GM21423 (cell line): ENCODE measurements around the gene TMEM238.
"Not testable (repeated sequence)": the region's sequence is repeated elsewhere in the genome, so short reads cannot be mapped to it uniquely, and the experiment has no call there.

ENCODE experiments used
- ATAC-seq: cut with Tn5 transposase; IDR thresholded peaks from one replicate; pipeline ENCODE4 v1.9.1; 2021; ENCODE audit warnings: mild to moderate bottlenecking, moderate library complexity; ENCODE audit not compliant: unreplicated experiment

The TMEM238 gene

DNA sequence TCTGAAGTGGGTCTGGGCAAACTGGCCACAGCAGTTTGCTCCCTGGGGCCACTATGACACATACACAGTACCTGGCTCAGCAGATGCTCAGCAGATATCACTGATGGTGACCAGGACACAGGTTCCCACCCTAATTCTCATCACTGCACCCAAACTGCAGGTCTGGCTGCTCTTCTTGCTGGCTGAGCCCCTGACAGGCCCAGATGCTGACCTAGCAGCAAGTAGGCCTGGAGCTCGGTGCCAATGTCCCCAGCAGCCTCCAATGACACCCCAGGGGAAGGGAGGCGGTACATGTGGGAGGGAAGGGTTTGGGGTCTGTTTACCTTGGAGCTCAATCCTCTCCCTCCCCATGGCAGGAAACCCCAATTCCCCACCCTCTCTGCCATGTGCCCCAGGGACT lies 18.4 kb upstream of the TMEM238 start:
- ATAC-seq: no peak

DNA sequence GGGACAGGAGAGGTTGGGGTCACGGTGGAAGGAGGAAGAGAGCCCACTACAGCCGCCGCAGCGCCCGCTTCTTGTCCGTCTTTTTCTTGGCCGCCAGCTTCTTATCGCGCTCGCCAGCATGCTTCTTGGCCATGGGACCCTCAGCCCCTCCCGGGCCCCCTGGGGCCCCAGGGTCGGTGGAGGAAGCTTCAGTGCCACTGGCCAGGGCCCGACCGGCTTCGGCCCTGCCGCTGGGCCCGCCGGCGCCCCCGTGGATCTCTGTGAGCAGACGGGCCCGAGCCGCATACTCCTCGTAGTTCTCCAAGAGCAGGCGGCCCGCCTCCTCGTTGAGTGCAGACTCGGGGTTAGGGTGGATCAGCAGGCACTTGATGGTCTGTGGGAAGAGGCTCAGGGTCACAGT lies 17.3 kb upstream of the TMEM238 start:
- ATAC-seq: not testable (repeated sequence)

DNA sequence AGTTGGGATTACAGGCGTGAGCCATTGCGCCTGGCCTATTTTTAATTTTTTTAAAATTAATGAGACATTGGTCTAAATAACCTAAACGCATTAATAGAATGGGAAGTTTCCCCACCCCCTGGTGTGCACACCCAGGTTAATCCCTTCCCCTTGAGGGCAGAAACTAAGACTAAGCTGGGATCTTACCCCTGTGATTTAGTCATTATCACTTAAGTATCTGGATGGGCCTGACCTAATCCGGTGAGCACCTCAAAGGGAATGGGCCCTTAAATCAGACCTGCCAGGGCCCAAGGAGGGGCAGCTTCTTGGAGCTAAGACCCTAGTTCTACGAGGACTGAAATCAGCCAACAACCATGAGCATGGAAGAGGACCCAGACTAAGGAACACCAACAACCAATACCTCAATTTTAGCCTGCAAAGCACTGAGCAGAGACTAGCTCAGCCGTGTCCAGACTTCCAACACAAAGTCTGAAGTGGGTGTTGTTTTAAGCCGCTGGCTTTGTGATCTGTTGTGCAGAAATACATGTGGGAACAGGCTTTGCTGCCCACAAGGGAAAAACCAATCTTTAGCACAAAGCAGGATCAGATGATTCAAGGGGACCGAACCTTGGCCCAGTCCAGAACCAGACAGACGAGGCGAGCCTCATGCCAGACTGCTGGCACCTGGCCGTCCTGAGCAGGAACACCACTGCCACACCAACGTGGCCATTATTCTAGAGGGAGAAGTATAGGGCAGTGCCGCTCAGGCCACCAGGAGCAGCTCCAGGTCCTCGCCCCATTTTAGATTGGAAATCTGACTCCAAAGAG lies 16.4 kb upstream of the TMEM238 start:
- ATAC-seq: no peak

DNA sequence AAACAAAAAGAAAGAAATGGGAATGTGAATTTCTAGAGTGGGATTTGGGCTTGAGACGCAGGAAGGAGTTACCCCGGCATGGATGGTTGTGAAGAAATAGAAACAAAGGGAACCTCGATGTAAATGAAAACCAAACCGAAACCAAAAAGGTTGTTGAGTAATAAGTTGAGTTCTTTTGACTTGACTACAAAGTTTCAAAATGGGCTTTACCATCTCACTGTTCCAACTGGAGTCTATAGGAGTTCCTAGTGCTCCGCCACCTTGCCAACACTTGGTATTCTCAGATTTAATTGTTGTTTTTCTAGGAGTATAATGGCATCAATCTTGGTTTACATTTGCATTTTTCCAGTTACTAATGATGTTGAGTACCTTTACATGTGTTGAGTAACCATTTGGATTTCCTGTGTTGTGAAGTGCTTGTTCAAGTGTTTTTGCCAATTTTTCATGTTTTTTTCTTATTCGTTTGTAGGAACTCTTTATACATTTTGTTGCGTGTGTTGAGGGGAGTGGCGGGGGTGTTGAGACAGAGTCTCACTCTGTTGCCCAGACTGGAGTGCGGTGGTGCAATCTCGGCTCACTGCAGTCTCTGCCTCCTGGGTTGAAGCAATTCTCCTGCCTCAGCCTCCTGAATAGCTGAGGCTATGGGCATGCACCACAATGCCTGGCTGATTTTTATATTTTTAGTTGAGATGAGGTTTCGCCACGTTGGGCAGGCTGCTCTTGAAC lies 14.3 kb upstream of the TMEM238 start:
- ATAC-seq: no peak

DNA sequence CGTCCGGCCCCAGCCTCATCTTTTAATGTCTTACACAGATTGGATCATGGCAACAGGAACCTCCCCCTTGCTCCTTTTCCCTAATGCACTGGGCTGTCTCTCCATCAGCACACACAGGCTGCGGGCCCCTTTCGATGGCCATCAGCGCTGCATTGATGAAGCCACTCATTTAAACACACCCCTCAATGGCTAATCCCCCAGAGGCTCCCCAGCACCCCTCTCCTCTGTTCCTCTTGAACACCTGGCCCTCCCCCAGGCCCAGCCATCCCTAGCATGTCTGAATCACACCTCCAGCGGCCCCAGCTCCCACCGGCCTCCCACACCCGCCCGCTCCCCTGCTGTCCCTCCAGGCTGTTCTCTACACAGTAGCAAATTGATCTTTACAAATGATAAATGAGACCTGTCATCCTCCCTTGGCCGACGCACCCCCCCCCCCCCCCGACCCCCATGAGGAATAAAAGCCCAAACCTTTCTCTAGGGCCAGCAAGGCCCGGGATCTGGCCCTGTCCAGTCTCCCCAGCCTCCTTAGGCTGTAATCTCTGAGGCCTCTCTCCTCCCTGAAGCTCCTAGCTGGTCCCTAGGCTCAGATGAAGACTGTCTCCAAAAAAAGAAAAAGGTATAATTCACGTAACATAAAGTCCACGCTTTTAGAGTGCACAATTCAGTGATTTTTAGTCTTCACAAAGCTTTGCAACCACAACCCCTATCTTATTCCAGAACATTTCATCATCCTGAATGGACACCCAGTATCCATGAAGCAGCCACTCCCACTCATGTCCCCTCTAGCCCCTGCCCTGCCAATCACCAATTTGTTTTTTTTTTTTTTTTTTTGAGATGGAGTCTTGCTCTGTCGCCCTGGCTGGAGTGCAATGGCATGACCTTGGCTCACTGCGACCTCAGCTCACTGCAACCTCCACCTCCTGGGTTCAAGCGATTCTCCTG lies 9.0 kb upstream of the TMEM238 start:
- ATAC-seq: no peak

DNA sequence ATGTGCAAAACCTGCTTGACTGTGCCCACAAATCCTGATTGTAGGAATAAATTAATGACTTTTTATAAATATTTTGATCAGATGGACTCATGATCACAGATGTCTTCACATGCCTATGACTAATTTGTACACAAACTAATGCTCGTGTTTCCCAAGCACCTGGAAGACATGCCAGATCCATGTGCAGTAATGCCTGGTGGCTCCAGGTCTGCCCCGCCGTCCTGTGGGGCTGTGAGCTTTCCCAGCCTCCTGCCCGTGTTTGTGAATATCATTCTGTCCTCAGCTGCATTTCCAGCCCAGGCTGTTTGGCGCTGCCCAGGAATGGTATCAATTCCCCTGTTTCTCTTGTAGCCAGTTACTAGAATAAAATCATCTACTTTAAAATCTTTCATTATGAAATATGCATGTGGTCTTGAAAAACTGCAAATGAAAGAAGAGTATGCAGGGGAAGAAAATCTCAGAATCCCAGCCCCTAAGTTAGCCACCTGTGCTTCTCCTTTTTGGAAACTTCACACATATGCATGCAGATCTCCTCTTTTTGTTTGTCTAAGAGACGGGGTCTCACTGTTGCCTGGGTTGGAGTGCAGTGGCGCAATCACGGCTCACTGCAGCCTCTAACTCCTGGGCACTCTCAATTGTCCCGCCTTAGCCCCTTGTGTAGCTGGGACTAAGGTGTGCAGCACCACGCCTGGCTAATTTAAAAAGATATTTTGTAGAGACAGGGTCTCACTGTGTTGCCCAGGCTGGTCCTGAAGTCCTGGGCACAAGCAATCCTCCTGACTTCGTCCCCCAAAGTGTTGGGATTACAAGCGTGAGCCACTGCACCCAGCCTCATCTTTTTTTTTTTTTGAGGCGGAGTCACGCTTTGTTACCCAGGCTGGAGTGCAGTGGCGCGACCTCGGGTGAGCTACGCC lies 7.9 kb upstream of the TMEM238 start:
- no peak for ATAC-seq

DNA sequence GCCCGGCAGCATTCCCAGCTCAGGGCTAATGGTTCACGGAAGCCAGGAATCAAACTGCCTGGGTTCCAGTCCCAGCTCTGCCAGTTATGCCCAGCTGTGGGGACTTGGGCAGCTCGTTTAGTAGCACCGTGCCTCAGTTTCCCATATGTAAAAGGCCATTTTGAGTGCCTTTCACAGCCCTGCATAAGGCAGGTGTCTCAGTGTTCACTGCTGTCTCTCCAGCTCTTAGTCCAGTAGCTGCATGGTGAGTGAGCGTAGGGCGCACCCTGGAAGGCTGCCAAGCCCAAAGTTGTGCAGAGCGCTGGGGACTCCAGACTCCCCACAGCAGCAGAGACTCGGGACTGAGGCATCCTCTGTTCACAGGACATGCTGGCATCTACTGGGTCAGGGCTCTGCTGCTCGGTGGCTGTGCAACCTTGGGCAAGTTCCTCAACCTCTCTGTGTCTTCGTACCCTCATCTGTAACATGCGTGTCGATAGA lies 7.1 kb upstream of the TMEM238 start:
- ATAC-seq: no peak

DNA sequence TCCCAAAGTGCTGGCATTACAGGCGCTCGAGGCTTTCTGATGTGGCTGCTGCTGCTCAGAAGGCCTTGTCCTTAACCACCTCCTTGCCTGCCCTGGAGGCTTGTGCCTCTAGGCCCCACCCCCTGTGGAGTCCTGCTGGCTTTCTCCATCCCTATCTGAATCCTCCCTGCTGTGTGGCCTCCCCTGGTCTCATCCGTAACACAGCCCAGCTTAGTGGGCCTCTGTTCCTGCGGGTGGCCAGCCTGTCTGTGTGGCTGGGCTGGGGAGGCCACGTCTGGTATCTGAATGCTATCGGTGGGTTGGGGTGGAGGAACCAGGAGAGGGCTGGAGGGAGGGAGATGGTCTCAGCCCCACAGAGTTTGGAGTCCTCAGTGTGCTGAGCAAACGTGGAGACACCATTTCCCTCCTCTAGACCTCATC lies 6.4 kb upstream of the TMEM238 start:
- ATAC-seq: no peak

DNA sequence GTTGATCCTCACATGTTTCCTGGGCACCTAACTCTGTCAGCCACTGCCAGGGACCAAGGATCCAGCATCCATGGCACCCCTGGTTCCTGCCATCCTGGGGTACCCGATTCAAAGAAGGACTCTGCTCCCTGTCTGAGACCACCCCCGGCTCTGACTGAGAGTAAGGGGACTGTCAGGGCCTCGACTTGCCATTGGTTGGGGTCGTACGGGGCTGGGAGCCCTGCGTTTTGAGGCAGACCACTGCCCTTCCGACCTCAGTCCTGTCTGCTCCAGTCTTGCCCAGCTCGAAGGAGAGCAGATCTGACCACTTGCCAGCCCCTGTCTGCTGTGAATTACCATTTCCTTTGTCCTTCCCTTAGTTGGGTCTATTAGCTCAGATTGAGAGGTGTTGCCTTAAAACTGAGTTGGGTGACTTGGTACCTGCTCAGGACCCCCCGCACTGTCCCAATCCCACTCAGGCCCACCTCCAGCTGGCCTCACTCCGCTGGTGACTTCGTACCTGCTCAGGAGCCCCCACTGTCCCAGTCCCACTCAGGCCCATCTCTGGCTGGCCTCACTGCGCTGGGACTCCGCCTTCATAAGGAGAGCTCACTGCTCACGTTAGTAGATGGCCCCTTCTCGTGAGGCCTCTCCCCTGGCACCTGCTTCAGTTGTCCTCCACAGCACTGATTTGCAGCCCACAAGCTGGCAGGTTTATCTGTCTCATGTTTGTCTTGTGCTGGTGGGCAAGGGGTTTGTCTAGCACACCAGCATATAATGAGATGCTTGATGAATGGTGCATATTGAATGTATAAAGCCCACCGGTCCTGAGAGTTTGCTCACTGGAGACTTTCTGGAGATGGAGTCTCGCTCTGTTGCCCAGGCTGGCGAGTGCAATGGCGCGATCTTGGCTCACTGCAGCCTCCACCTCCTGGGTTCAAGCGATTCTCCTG lies 5.6 kb upstream of the TMEM238 start:
- no peak for ATAC-seq

DNA sequence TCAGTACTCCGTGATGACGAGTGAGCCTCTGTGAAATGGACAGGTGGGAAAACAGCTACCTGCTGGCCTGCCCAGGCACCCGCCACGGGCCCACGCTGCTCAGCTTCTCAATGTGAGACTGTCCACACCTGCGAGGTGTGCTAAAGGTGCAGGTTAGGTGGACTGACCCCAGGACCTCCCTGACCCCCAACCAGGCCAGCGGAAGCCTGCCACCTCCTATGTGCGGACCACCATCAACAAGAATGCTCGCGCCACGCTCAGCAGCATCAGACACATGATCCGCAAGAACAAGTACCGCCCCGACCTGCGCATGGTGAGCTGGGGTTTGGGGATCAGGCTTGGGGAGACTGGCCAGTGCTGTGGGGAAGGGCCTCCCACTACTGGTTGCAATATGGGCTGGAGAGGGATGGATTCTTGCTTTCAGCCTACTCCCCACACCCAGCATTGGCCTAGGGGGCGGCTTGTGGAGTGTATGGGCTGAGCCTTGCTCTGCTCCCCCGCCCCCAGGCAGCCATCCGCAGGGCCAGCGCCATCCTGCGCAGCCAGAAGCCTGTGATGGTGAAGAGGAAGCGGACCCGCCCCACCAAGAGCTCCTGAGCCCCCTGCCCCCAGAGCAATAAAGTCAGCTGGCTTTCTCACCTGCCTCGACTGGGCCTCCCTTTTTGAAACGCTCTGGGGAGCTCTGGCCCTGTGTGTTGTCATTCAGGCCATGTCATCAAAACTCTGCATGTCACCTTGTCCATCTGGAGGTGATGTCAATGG lies 3.8 kb upstream of the TMEM238 start:
- no peak for ATAC-seq

DNA sequence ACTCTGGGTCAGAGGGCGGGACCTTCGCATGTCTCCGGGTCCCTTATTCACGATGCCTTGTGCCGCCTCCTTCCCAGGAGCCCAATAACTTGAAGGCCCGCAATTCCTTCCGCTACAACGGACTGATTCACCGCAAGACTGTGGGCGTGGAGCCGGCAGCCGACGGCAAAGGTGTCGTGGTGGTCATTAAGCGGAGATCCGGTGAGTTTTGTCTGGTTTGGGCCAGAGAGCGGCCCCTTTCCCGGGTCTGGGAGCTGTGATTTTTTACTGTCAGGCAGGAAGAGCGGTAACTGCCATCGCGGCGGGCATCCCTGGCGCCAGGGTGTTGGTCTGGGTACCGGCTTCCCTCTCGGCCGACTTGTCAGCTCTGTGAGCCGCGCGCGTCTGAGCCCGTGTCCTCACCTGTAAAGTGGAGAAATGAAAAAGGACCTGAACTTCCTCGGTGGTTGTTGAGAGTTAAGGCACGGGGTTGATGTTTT lies 2.4 kb upstream of the TMEM238 start:
- ATAC-seq: no peak

DNA sequence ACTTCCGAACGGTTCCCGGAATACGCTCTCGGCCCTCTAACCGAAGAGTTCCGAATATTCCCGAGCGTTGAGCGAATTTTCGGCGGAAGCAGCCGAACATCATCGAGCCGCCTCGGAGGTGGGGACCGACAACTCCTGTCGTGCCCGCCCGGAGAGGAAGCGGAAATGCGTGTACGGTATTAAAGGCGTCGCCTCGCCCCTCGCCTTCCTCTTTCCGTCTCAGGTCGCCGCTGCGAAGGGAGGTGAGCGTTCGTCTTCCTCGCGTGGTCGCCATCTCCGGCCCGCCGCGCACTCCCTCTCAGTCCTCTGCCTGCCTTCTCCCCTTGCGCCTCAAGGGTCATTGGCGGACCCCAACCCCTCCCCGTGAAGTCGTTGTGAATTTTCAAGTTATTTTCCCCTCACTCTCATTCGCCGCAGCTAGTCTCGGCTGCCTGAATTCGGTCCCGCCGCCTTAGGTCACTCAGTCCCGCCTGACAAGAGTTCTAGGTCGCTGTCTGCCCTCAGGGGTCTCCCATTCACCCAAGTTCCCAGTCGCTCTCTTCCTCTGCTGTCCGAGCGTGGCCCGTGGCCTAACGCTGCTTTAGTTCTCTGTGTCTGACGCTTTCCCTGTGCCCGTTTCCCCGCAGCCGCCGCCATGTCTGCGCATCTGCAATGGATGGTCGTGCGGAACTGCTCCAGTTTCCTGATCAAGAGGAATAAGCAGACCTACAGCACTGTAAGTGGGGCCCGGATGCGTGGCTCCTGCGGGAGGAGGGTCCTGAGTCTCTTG lies 1.8 kb upstream of the TMEM238 start, which contains the start of gene RPL28:
Gene RPL28, plus strand, starts transcription at position 209 of the 769 bp plus-strand sequence. Its CDS starts 426 bp downstream, at position 635.
- ATAC-seq: peak; percentile 66

DNA sequence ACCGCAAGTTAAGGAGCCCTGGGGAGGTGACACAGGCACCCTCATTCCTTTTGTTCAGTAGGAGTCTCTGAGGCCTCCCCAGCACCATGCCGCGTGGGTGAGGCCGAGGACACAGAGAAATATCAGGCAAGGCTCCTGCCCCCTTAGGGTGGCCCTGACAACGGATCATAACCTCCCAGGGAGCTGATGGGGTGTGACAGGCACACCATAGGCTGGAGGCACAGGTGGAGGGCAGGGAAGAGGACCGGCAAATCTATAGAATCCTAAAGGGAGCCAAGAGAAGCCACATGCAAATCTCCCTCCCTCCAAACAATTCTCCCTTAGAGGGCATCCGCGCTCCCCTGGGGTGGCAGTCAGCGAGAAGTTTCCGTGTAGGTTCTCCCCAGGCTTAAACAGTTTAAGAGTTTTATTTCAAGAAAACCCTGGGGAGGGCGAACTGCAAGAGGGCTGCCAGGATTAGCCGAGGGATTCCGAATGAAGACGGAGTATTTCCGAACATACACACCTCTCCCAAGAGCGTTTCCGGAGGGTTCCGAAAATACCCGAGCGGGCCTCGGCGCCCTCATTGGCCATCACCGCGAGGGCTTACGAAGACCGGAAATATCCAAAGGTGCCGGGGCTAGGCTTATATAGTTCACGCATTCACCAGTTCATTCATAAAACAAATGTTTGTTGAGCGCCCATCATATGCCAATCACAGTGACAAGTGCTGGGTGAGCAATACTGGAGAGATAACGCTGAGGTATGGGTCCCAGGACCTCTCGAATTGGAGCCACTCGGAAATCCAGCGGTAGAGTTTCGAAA lies 1.0 kb upstream of the TMEM238 start:
- ATAC-seq: peak; percentile 59

DNA sequence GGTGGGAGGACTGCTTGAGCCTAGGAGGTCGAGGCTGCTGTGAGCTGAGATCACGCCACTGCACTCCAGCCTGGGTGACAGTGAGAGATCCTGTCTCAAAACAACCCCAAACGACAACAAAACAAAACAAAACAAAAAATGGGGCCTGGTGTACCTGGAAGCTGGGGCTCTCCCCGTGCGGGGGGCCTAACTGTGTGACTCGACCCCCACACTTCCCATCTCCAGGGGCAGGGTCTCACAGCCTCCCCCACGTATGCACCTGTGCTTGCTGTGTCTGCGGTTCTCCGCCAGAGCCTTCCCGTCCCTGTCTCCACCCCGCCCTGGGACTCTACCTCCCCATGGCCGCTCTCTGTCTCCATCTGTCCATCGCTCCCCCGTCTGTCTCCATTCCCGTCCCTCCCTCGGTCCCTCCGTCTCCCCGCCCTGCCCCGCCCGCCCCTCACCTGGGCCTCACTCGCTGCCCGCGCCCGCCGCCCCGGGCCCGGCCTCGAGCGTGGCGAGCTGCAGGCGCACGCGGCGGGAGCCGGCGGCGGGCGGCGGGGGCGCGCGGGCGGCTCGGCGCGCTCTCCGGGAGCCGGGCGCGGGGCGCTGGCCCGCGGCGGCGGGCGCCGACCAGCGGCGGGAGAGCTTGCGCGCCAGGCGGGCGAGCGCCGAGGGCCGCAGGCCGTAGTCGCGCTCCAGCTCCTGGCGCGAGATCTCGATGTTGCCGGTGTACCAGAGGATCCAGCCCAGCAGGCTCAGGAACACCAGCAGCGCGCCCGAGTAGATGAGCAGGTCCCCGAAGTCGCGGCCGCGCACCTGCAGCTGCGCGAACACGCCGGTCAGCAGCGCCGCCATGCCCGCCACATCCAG lies 587 bp downstream of the TMEM238 start:
- no peak for ATAC-seq

DNA sequence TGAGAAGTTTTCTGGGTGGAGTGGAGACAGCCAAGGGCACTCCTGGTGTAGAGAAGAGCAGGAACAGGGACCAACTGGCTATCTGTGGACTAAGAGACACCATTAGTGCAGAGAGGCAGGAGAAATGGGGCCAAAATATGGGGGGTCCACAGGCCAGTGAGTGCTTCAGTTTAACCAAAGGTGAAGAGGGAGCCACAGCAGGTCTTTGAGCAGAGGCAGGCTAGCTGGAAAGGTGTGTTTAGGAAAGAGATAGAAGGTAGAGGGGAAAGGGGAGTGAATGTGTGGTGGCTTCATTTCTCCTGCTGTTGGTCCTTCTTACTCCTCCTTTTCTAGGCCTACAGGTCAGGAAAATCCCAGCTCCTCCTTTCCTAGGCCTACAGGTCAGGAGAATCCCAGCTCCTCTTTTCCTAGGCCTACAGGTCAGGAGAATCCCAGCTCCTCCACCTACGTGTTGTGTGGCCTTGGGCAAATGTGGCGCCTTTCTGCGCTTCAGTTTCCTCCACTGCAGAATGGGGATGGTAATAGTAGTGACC lies 1.5 kb downstream of the TMEM238 start:
- ATAC-seq: no peak
